HepG2 (cell line): ENCODE measurements around the gene BICRA. TPM values are rescaled to one million over a fixed set of nuclear protein-coding genes. Genes with fewer than 3 reads are reported as not detected.

Source experiments
- BRCA1 ChIP-seq: sonication (generic); formaldehyde crosslinking; IDR thresholded peaks from 2 replicates; pipeline ENCODE4 v1.4.0; 2020; ENCODE audit warnings: missing genetic modification reagents
- HNF4A ChIP-seq: sonication (generic); formaldehyde crosslinking; IDR thresholded peaks from 2 replicates; pipeline ENCODE4 v1.4.0; 2020; ENCODE audit warnings: missing genetic modification reagents
- MED8 ChIP-seq: sonication (generic); formaldehyde crosslinking; IDR thresholded peaks from 2 replicates; pipeline ENCODE4 v1.8.1; 2023; ENCODE audit warnings: mild to moderate bottlenecking, missing genetic modification reagents; ENCODE audit not compliant: insufficient replicate concordance
- NBN ChIP-seq: fragments of 450-650 bp; conservative IDR thresholded peaks from 2 replicates; pipeline ENCODE4 v1.6.1; 2017
- NFKB2 ChIP-seq: sonication (generic); formaldehyde crosslinking; IDR thresholded peaks from 2 replicates; pipeline ENCODE4 v1.4.0; 2020; ENCODE audit warnings: missing genetic modification reagents, borderline replicate concordance
- NFKBIZ ChIP-seq: IDR thresholded peaks from 2 replicates; pipeline ENCODE4 v1.6.1; 2018; ENCODE audit warnings: missing genetic modification reagents, missing compliant biosample characterization
- PHF21A ChIP-seq: sonication (generic); formaldehyde crosslinking; IDR thresholded peaks from 2 replicates; pipeline ENCODE4 v1.5.0; 2020; ENCODE audit warnings: mild to moderate bottlenecking, missing genetic modification reagents
- RARA ChIP-seq: IDR thresholded peaks from 2 replicates; pipeline ENCODE4 v1.6.1; 2016; ENCODE audit warnings: missing genetic modification reagents, missing compliant biosample characterization
- SMARCE1 ChIP-seq: fragments of 450-650 bp; IDR thresholded peaks from 2 replicates; pipeline ENCODE4 v1.6.1; 2017; ENCODE audit warnings: borderline replicate concordance
- STAG1 ChIP-seq: sonication (generic); formaldehyde crosslinking; IDR thresholded peaks from 2 replicates; pipeline ENCODE4 v1.4.0; 2020; ENCODE audit warnings: missing genetic modification reagents
- TSC22D2 ChIP-seq: sonication (generic); formaldehyde crosslinking; IDR thresholded peaks from 2 replicates; pipeline ENCODE4 v1.5.1; 2020; ENCODE audit warnings: missing genetic modification reagents, mild to moderate bottlenecking, borderline replicate concordance
- ZBTB21 ChIP-seq: sonication (generic); formaldehyde crosslinking; IDR thresholded peaks from 2 replicates; pipeline ENCODE4 v1.4.0; 2020; ENCODE audit warnings: missing genetic modification reagents
- ZNF207 ChIP-seq: fragments of 450-650 bp; IDR thresholded peaks from 2 replicates; pipeline ENCODE4 v1.6.1; 2016; ENCODE audit warnings: antibody characterized with exemption, borderline replicate concordance
- ZNF329 ChIP-seq: sonication (generic); formaldehyde crosslinking; IDR thresholded peaks from 2 replicates; pipeline ENCODE4 v1.9.0; 2021; ENCODE audit warnings: low read depth, mild to moderate bottlenecking, missing genetic modification reagents
- ZNF430 ChIP-seq: sonication (generic); formaldehyde crosslinking; IDR thresholded peaks from 2 replicates; pipeline ENCODE4 v1.9.0; 2021; ENCODE audit warnings: mild to moderate bottlenecking, missing genetic modification reagents
- ZNF451 ChIP-seq: sonication (generic); formaldehyde crosslinking; IDR thresholded peaks from 2 replicates; pipeline ENCODE4 v1.5.0; 2020; ENCODE audit warnings: mild to moderate bottlenecking, missing genetic modification reagents
- ZNF501 ChIP-seq: sonication (generic); formaldehyde crosslinking; IDR thresholded peaks from 2 replicates; pipeline ENCODE4 v1.5.1; 2020; ENCODE audit warnings: mild to moderate bottlenecking, moderate library complexity, missing genetic modification reagents
- ZNF615 ChIP-seq: sonication (generic); formaldehyde crosslinking; IDR thresholded peaks from 2 replicates; pipeline ENCODE4 v1.5.0; 2020; ENCODE audit warnings: mild to moderate bottlenecking, missing genetic modification reagents, borderline replicate concordance
- ZNF660 ChIP-seq: sonication (generic); formaldehyde crosslinking; IDR thresholded peaks from 2 replicates; pipeline ENCODE4 v1.5.1; 2020; ENCODE audit warnings: mild to moderate bottlenecking, low read depth, missing genetic modification reagents, borderline replicate concordance
- ZNF713 ChIP-seq: sonication (generic); formaldehyde crosslinking; IDR thresholded peaks from 2 replicates; pipeline ENCODE4 v1.4.0; 2020; ENCODE audit warnings: mild to moderate bottlenecking, missing genetic modification reagents
- polyA plus RNA-seq, 8 experiments: library from polyadenylated mRNA; depleted of rRNA in 3 of 8; stranded (reverse) in 7 of 8; unstranded in 1 of 8; fragments of >200 nt; fragmentation: Illumina TruSeq in 4 of 8; extraction: Trizol in 4 of 8; gene quantifications; 2 replicates each; pipeline versions ENCODE4 v1.2.1 to v1.2.3, GENCODE V29; 2011 to 2016; ENCODE audit warnings: low read depth in 4 of 8, missing spikeins in 1 of 8, mixed read lengths in 1 of 8; ENCODE audit not compliant: insufficient read depth in 1 of 8
- total RNA-seq, 5 experiments: library from RNA; depleted of rRNA; stranded (reverse); fragments of >200 nt; fragmentation: Illumina TruSeq; extraction: Trizol; gene quantifications; 2 replicates each; pipeline ENCODE4 v1.2.3, GENCODE V29; 2016; ENCODE audit warnings: low read depth in 1 of 5
- TF ChIP-seq, protein P1 (sequence below): IDR thresholded peaks from 2 replicates; pipeline ENCODE4 v1.6.1; 2016; ENCODE audit warnings: mild to moderate bottlenecking, missing biosample characterization, missing genetic modification reagents
- TF ChIP-seq, protein P2 (sequence below): IDR thresholded peaks from 2 replicates; pipeline ENCODE4 v1.6.1; 2018; ENCODE audit warnings: missing genetic modification reagents, mild to moderate bottlenecking, missing compliant biosample characterization
- TF ChIP-seq, protein P3 (sequence below): sonication (generic); formaldehyde crosslinking; IDR thresholded peaks from 2 replicates; pipeline ENCODE4 v1.5.0; 2020; ENCODE audit warnings: missing genetic modification reagents
- TF ChIP-seq, protein P4 (sequence below): sonication (generic); formaldehyde crosslinking; IDR thresholded peaks from 2 replicates; pipeline ENCODE4 v1.4.0; 2020; ENCODE audit warnings: missing genetic modification reagents

The BICRA gene
- total and polyA plus RNA-seq, 2 of the 13 experiments (the other 11 are each of a cell fraction or from before 2014, with no cell fraction given) = 0.55 to 0.71 TPM

DNA sequence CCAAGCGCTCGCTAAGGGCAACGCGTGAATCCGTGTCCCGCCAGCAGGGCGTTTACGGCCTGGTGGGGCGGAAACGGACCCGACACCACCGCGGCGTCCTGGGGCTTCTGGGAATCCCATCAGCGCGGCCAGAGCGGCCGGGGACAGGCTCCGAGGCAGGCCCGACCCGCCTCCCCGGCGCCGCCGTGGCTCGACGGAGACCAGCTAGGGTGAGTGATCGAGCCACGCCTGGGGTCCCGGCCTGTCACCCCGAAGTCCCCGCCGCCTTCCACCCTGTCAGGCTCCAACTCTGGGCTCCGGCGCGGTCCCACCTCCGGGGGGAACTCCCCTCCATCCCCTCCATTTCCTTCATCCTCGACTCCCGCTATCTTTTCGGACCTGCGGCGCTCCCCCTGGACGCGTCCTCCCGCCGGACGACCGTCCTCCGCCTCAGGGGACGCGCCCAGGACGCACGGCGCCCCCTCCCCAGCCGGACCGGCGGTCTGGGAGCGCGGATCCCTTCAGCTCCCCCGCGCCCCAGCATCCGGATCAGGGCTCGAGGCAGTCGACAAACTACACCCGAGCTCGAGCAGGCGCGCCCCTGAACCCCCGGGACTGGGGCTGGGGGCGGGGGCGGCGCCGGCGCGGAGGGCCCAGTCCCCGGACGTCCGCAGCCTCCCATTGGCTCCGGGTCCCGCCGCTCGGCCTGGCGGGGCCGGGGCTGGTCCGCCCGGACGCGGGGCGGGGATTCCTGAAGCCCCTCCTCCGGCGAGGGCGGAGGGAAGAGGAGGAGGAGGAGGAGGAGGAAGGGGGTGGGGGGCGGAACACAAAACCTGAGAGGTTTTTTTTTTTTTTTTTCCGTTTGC, 638 bp upstream of the BICRA start (continued):
- TF ChIP-seq ZNF329 (CRISPR knock-in tag) = no peak
- TF ChIP-seq ZNF713 = no peak
- TF ChIP-seq, protein P1, sequence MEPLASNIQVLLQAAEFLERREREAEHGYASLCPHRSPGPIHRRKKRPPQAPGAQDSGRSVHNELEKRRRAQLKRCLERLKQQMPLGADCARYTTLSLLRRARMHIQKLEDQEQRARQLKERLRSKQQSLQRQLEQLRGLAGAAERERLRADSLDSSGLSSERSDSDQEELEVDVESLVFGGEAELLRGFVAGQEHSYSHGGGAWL (CRISPR knock-in tag) = peak; percentile 36; the same call in 1 of the 2 replicates
- 0 out of 2 replicates have a peak, but pooled peaks have one; percentile 26 for TF ChIP-seq BRCA1
- TF ChIP-seq MED8 (CRISPR knock-in tag) = no peak
- TF ChIP-seq, protein P2, sequence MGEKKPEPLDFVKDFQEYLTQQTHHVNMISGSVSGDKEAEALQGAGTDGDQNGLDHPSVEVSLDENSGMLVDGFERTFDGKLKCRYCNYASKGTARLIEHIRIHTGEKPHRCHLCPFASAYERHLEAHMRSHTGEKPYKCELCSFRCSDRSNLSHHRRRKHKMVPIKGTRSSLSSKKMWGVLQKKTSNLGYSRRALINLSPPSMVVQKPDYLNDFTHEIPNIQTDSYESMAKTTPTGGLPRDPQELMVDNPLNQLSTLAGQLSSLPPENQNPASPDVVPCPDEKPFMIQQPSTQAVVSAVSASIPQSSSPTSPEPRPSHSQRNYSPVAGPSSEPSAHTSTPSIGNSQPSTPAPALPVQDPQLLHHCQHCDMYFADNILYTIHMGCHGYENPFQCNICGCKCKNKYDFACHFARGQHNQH (CRISPR knock-in tag) = 0 out of 2 replicates have a peak, but pooled peaks have one; percentile 45
- no peak for TF ChIP-seq TSC22D2 (CRISPR knock-in tag)
- TF ChIP-seq, protein P3, sequence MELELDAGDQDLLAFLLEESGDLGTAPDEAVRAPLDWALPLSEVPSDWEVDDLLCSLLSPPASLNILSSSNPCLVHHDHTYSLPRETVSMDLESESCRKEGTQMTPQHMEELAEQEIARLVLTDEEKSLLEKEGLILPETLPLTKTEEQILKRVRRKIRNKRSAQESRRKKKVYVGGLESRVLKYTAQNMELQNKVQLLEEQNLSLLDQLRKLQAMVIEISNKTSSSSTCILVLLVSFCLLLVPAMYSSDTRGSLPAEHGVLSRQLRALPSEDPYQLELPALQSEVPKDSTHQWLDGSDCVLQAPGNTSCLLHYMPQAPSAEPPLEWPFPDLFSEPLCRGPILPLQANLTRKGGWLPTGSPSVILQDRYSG = no peak
- no peak for TF ChIP-seq NBN
- TF ChIP-seq ZNF660 = no peak
- no peak for TF ChIP-seq ZBTB21 (CRISPR knock-in tag)
- TF ChIP-seq ZNF430 = no peak; the same call in none of the 2 replicates
- TF ChIP-seq SMARCE1 = no peak
- peak; percentile 38; the same call in 1 of the 2 replicates for TF ChIP-seq NFKBIZ
- peak; percentile 31; the same call in 1 of the 2 replicates for TF ChIP-seq ZNF501 (CRISPR knock-in tag)
- TF ChIP-seq PHF21A (CRISPR knock-in tag) = no peak
- TF ChIP-seq RARA (CRISPR knock-in tag) = no peak
- no peak for TF ChIP-seq ZNF207
- no peak for TF ChIP-seq ZNF615 (CRISPR knock-in tag)
- TF ChIP-seq STAG1 (CRISPR knock-in tag) = 0 out of 2 replicates have a peak, but pooled peaks have one; percentile 12
- peak; percentile 62; the same call in 1 of the 2 replicates for TF ChIP-seq NFKB2 (CRISPR knock-in tag)
- no peak for TF ChIP-seq ZNF451
- no peak for TF ChIP-seq HNF4A
- TF ChIP-seq, protein P4, sequence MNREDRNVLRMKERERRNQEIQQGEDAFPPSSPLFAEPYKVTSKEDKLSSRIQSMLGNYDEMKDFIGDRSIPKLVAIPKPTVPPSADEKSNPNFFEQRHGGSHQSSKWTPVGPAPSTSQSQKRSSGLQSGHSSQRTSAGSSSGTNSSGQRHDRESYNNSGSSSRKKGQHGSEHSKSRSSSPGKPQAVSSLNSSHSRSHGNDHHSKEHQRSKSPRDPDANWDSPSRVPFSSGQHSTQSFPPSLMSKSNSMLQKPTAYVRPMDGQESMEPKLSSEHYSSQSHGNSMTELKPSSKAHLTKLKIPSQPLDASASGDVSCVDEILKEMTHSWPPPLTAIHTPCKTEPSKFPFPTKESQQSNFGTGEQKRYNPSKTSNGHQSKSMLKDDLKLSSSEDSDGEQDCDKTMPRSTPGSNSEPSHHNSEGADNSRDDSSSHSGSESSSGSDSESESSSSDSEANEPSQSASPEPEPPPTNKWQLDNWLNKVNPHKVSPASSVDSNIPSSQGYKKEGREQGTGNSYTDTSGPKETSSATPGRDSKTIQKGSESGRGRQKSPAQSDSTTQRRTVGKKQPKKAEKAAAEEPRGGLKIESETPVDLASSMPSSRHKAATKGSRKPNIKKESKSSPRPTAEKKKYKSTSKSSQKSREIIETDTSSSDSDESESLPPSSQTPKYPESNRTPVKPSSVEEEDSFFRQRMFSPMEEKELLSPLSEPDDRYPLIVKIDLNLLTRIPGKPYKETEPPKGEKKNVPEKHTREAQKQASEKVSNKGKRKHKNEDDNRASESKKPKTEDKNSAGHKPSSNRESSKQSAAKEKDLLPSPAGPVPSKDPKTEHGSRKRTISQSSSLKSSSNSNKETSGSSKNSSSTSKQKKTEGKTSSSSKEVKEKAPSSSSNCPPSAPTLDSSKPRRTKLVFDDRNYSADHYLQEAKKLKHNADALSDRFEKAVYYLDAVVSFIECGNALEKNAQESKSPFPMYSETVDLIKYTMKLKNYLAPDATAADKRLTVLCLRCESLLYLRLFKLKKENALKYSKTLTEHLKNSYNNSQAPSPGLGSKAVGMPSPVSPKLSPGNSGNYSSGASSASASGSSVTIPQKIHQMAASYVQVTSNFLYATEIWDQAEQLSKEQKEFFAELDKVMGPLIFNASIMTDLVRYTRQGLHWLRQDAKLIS (CRISPR knock-in tag) = no peak
